ENCODE data around the gene ANKRD28.

Gene ANKRD28

DNA sequence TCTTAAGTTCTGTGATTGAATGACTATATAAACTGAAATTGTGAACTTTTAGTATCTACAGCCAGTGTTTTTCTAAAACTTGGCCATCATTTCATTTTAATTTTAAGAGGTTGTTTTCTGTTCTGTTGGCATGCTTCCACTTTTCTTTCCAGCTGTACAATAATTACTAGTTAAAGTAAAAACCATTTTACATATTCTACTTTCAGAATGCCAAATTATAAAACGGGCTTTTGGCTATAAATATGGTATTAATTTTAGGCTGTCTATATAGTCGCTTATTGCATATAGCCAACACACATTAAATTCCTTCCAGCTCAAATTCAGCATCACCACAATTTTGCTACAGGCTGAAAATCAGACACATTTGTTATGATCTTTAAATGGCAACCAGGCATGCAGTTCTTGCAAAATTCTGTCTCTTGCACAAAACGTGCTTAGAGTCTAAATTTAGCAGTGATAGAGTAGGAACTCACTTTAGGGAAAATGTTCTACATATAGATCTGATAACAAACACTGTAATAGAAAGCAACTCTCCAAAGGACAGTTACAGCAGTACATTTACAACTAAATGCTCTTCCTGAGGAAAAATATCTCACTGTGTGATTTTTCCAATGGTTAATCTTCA lies 115.1 kb downstream of the ANKRD28 start:
- POLR2A ChIA-PET = no interaction called here
- no peak for DNase-seq (ENCODE audit: extremely low spot score)
- CTCF ChIA-PET = interaction anchor here (0.7 to 2.5 kb wide), 7 partner anchors 9 to 129 kb away, joined by 3 to 6 read pairs (median 3); no protein-coding TSS in a partner anchor
- TF ChIP-seq, protein P1, sequence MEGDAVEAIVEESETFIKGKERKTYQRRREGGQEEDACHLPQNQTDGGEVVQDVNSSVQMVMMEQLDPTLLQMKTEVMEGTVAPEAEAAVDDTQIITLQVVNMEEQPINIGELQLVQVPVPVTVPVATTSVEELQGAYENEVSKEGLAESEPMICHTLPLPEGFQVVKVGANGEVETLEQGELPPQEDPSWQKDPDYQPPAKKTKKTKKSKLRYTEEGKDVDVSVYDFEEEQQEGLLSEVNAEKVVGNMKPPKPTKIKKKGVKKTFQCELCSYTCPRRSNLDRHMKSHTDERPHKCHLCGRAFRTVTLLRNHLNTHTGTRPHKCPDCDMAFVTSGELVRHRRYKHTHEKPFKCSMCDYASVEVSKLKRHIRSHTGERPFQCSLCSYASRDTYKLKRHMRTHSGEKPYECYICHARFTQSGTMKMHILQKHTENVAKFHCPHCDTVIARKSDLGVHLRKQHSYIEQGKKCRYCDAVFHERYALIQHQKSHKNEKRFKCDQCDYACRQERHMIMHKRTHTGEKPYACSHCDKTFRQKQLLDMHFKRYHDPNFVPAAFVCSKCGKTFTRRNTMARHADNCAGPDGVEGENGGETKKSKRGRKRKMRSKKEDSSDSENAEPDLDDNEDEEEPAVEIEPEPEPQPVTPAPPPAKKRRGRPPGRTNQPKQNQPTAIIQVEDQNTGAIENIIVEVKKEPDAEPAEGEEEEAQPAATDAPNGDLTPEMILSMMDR (IDR thresholded peaks at IDR 0.05; ENCODE audit: control extremely low read depth, extremely low read depth, low read depth, missing control alignments) = no peak

DNA sequence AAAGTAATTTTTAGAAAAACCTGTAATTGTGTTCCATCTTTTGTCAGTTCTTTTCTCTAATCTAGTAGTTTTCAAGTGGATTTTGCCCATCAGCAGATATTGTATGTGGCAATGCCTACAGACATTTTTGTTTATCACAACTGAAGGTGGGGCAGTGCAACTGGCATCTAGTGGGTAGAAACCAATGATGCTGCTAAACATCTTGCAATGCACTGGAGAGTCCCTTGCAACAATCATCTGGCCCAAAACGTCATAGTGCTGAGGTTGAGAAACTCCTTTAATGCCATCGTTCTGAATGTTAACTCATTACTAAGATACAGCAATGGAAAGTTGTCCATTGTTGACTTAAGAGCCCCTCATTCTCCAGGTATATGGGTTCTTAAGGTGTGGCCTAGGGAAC lies 116.1 kb downstream of the ANKRD28 start:
- POLR2A ChIA-PET = no interaction called here
- TF ChIP-seq, protein P1 (IDR thresholded peaks at IDR 0.05; ENCODE audit: control extremely low read depth, extremely low read depth, low read depth, missing control alignments) = no peak
- CTCF ChIA-PET = interaction anchor here (2.5 kb wide), 1 partner anchor 10 kb away, joined by 6 read pairs; no protein-coding TSS in a partner anchor
- no peak for DNase-seq (ENCODE audit: extremely low spot score)

DNA sequence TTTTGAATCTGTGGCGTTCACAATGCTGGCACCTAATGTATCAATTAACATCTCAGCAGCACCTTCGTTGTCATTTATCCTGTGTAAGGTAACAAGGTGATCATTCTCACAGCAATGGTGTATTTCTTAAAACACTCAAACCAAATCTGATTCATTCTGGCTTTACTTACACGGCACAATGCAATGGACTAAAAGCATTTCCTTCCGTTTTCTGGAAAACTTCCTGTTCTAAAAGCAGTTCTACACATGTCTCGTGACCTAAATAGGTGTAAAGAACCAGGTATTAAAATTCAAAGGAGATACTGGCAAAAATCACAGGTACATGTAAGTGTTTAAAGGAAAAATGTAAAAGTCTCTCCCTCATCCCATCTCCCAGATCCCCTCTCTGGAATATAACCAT lies 118.5 kb downstream of the ANKRD28 start:
- TF ChIP-seq, protein P1 (IDR thresholded peaks at IDR 0.05; ENCODE audit: control extremely low read depth, extremely low read depth, low read depth, missing control alignments) = no peak
- DNase-seq (ENCODE audit: extremely low spot score) = no peak
- ChIA-PET CTCF (interaction anchor here (0.9 to 1.7 kb wide), 2 partner anchors 25 to 28 kb away, joined by 3 to 5 read pairs; no protein-coding TSS in a partner anchor), POLR2A (no interaction called here)

DNA sequence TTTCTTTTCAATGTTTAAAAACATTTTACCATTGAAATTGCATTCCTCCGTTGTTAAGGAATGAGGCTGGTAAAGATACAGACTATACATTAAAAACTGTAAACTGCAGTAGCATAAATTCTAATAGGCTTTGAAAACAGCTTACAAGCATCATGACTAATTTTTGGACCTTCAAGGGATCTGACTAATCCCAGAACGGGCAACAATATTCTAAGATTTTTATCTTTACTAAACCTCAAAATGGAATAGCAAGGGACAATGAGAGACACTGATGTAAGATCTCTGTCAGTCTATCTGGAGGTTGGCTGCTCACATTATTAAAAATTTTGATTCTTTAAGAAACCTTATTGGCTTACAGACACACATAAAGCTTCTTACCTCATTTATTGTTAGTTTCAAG lies 121.5 kb downstream of the ANKRD28 start:
- POLR2A ChIA-PET = no interaction called here
- CTCF ChIA-PET = no interaction called here
- TF ChIP-seq, protein P1 (IDR thresholded peaks at IDR 0.05; ENCODE audit: control extremely low read depth, extremely low read depth, low read depth, missing control alignments) = no peak

DNA sequence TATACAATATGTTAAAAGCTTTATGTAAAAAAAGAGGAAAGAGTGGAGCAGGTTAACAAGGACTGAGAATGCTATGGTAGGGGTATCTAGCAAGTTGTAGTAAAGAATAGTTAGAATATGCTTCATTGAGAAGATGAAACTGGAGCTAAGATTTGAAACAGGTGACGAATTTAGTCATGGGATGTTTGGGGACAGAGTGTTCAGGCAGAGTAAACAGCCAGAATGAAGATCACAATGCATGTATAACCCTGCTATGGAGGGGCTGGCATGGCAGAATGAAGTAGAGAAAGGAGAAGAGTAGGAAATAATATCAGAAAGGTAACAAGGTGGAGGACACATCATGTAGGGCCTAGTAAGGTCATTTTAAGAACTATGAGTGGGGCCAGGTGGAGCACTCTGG lies 124.2 kb downstream of the ANKRD28 start:
- ChIA-PET CTCF (interaction anchor here (1.1 to 1.4 kb wide), 3 partner anchors 9 to 43 kb away, joined by 3 to 4 read pairs (median 3); no protein-coding TSS in a partner anchor), POLR2A (no interaction called here)
- TF ChIP-seq, protein P1 (IDR thresholded peaks at IDR 0.05; ENCODE audit: control extremely low read depth, extremely low read depth, low read depth, missing control alignments) = no peak
- no peak for DNase-seq (ENCODE audit: extremely low spot score)

More for the DNA sequence above, 121.5 kb downstream of the ANKRD28 start:
- no peak for DNase-seq (ENCODE audit: extremely low spot score)

DNA sequence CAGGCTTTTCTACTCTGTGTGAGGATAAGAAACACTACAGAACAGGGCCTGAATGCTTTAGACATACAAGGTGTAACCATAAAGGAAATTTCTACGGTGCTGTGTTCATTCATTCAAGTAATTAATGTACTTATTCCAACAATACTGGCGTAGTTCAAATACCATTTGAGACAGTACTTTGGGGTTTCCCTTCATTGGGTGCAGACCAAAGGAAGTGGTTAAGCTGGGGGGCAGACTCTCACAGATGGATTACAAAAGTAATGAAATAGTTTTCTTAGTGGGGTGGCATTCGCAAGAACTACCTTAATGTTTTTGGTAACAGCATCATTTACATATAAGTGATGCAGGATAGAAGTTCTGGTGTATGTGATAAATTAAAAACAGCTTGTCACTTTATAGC lies 130.3 kb downstream of the ANKRD28 start:
- no peak for DNase-seq (ENCODE audit: extremely low spot score)
- ChIA-PET POLR2A (interaction anchor here (0.5 kb wide), 1 partner anchor 234 kb away, joined by 3 read pairs; no protein-coding TSS in a partner anchor), CTCF (interaction anchor here (0.9 to 2.7 kb wide), 5 partner anchors 10 to 45 kb away, joined by 3 to 8 read pairs (median 3); no protein-coding TSS in a partner anchor)
- TF ChIP-seq, protein P1 (IDR thresholded peaks at IDR 0.05; ENCODE audit: control extremely low read depth, extremely low read depth, low read depth, missing control alignments) = no peak

Data from GM10248 (cell line).